Endothelial cell (in vitro differentiated cells): Measurements from ENCODE around the gene SH2B2. TPM values are rescaled to one million over a fixed set of nuclear protein-coding genes. Genes with fewer than 3 reads are reported as not detected.

Source experiments
- DNase-seq: peaks from one replicate; pipeline ENCODE4 v3.0.0; 2021; ENCODE audit warnings: low spot score
- H3K27ac Mint-ChIP-seq: one replicate; pipeline ENCODE4 v1.8.0; 2021; ENCODE audit warnings: mixed read lengths, inconsistent platforms; ENCODE audit not compliant: unreplicated experiment
- H3K27me3 Mint-ChIP-seq: one replicate; pipeline ENCODE4 v1.8.0; 2021; ENCODE audit warnings: mild to moderate bottlenecking, moderate library complexity, mixed read lengths, inconsistent platforms; ENCODE audit not compliant: unreplicated experiment
- H3K36me3 Mint-ChIP-seq: one replicate; pipeline ENCODE4 v1.8.0; 2021; ENCODE audit warnings: mild to moderate bottlenecking, low read depth, mixed read lengths, inconsistent platforms; ENCODE audit not compliant: unreplicated experiment
- H3K4me1 Mint-ChIP-seq: one replicate; pipeline ENCODE4 v1.8.0; 2021; ENCODE audit warnings: mild to moderate bottlenecking, mixed read lengths, inconsistent platforms; ENCODE audit not compliant: unreplicated experiment
- H3K4me3 Mint-ChIP-seq: one replicate; pipeline ENCODE4 v1.8.0; 2021; ENCODE audit warnings: mild to moderate bottlenecking, mixed read lengths, inconsistent platforms; ENCODE audit not compliant: unreplicated experiment
- H3K9me3 Mint-ChIP-seq: one replicate; pipeline ENCODE4 v1.8.0; 2021; ENCODE audit warnings: mixed read lengths, inconsistent platforms; ENCODE audit not compliant: unreplicated experiment
- total RNA-seq: library from RNA; stranded (reverse); fragmentation: NEBNext Ultra II Directional; extraction: Animal tissue kit (Norgen Biotek cat#: 25700); gene quantifications from one replicate; pipeline ENCODE4 v1.2.1, GENCODE V29; 2021; ENCODE audit not compliant: unreplicated experiment
- TF ChIP-seq, protein P1 (sequence below): fragments of 200-600 bp; sonication (generic); IDR thresholded peaks from one replicate; pipeline ENCODE4 v1.5.0; 2021; ENCODE audit warnings: antibody characterized with exemption; ENCODE audit not compliant: unreplicated experiment

Gene SH2B2
- total RNA-seq, 1 donor from 2014 or later: 2.6 TPM

DNA sequence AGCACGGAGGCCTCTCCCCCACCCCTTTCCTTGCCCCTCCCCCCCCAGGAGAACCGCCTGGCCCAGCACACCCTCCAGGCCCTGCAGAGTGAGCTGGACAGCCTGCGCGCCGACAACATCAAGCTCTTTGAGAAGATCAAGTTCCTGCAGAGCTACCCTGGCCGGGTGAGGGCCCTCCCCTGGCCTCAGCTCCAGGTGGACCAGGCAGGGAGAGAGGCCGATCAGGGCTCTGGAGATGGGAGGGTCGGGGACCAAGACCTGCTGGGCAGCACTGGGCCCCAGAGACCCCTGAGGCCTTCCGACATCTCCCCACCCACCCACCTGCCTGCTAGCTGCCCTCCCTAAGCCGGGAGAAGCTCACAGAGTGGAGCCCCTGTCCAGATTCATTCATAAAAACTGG is 8.8 kb upstream of the SH2B2 start:
- no peak overlapping the region for H3K27ac Mint-ChIP-seq
- no peaks in the 10 kb centered on the region for H3K36me3 Mint-ChIP-seq
- TF ChIP-seq, protein P1, sequence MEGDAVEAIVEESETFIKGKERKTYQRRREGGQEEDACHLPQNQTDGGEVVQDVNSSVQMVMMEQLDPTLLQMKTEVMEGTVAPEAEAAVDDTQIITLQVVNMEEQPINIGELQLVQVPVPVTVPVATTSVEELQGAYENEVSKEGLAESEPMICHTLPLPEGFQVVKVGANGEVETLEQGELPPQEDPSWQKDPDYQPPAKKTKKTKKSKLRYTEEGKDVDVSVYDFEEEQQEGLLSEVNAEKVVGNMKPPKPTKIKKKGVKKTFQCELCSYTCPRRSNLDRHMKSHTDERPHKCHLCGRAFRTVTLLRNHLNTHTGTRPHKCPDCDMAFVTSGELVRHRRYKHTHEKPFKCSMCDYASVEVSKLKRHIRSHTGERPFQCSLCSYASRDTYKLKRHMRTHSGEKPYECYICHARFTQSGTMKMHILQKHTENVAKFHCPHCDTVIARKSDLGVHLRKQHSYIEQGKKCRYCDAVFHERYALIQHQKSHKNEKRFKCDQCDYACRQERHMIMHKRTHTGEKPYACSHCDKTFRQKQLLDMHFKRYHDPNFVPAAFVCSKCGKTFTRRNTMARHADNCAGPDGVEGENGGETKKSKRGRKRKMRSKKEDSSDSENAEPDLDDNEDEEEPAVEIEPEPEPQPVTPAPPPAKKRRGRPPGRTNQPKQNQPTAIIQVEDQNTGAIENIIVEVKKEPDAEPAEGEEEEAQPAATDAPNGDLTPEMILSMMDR: no peak
- no peaks in the 10 kb centered on the region for H3K9me3 Mint-ChIP-seq
- H3K4me1 Mint-ChIP-seq: no peaks in the 10 kb centered on the region
- DNase-seq: no peak
- no peaks in the 10 kb centered on the region for H3K27me3 Mint-ChIP-seq
- H3K4me3 Mint-ChIP-seq: no peak overlapping the region

DNA sequence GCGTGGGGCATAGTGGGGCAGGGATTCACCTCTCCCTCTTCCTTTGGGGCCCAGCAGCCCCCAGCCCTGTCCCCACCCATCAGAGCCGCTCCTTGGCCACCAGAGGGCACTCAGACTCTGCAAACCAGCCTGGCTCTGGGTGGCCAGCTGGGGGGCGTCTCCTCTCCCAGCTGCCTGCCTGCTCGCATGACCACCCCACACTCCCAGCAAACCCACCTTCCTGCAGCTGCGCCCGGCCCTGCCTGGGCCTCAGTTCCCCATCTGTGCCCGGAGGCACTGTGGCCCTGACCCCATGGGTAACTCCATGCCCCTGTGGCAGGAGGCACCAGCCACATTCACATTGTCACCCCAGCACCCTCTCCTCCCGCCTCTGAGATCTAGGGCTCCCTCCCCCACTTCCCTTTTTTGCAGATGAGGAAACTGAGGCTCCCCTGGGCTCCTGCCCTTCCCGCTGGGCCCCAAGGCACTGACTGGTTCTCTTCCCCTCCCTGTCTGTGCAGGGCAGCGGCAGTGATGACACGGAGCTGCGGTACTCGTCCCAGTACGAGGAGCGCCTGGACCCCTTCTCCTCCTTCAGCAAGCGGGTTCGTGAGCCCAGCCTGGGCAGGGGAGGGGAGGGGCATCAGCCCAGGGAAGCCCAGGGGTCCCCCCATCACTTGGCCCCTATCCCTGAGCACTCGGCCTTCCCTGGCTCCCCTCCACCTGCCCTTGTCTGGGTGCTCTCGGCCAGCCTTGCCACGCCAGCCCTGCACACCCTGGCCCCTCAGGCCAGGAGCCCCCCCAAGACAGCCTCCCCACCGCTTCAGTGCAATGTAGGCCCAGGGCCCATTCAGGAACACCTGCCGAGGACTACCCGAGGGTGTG is 6.9 kb upstream of the SH2B2 start:
- TF ChIP-seq, protein P1: peak; percentile 72
- peaks cover under 1% of the 10 kb centered on the region for H3K4me1 Mint-ChIP-seq
- H3K9me3 Mint-ChIP-seq: no peaks in the 10 kb centered on the region
- H3K27me3 Mint-ChIP-seq: no peaks in the 10 kb centered on the region
- no peak overlapping the region for H3K4me3 Mint-ChIP-seq
- H3K36me3 Mint-ChIP-seq: no peaks in the 10 kb centered on the region
- no peak overlapping the region for H3K27ac Mint-ChIP-seq
- DNase-seq: peak; percentile 76

DNA sequence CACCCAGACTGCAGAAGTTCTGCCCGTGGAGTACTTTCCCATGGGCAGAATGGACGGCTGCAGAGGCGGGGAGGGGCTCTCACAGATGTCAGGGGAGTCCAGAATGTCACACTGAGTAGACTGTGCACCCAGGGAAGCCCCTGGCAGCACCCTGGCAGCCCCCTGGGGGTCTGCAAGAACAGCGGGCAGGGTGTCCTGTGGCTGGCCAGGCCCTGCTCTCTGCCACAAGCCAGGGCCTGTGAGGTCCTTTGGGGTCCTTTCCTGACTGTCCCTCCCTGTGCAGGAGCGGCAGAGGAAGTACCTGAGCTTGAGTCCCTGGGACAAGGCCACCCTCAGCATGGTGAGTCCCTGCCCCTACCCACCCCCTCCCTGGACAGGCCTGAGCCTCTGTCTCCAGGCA is 6.1 kb upstream of the SH2B2 start:
- no peaks in the 10 kb centered on the region for H3K9me3 Mint-ChIP-seq
- H3K27me3 Mint-ChIP-seq: peaks cover 3% of the 10 kb centered on the region
- no peaks in the 10 kb centered on the region for H3K36me3 Mint-ChIP-seq
- DNase-seq: no peak
- H3K4me1 Mint-ChIP-seq: peaks cover 8% of the 10 kb centered on the region
- TF ChIP-seq, protein P1: no peak
- no peak overlapping the region for H3K4me3 Mint-ChIP-seq
- no peak overlapping the region for H3K27ac Mint-ChIP-seq

DNA sequence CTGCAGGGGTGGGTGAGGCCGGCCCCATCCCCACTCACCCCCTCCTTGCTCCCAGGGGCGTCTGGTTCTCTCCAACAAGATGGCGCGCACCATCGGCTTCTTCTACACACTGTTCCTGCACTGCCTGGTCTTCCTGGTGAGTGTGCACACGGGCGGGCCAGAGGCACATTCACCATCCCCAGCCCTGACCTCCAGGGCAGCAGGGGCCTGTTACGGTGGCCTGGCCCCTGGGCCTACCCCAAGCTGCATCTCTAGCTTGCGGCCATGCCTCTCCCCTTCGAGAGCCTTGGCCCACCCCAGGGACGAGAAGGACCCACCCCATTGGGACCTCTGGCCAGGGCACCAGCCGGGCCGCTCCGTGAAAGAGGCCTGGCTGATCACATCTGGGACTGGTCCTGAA is 4.9 kb upstream of the SH2B2 start:
- H3K27ac Mint-ChIP-seq: no peak overlapping the region
- peaks cover 9% of the 10 kb centered on the region for H3K4me1 Mint-ChIP-seq
- no peak overlapping the region for H3K4me3 Mint-ChIP-seq

More for the DNA sequence above, 4.9 kb upstream of the SH2B2 start:
- no peaks in the 10 kb centered on the region for H3K9me3 Mint-ChIP-seq
- DNase-seq: no peak
- TF ChIP-seq, protein P1: no peak
- H3K36me3 Mint-ChIP-seq: no peaks in the 10 kb centered on the region
- peaks cover 5% of the 10 kb centered on the region for H3K27me3 Mint-ChIP-seq
